HCT116 (cell line): ENCODE data around the gene GALNT14. TPM values are rescaled to one million over a fixed set of nuclear protein-coding genes. Genes with fewer than 3 reads are reported as not detected.

Experiments used
- ATAC-seq: fragments of 200-7000 bp; cut with Tn5 transposase; 2 replicates; pipeline ENCODE4 v1.9.1; 2020; ENCODE audit warnings: mild to moderate bottlenecking, moderate library complexity
- BruUV-seq: library from RNA; stranded (reverse); fragments of 400-500 nt; replicated peaks from 2 replicates; lab custom pipeline; 2021; lab: Mats Ljungman, UMichigan
- CTCF ChIA-PET: fragments of 300-600 bp; sonication (Branson Sonifier 250); formaldehyde crosslinking; loops from one replicate; lab custom pipeline; 2021; ENCODE audit warnings: antibody characterized with exemption; lab: Charles Lee
- POLR2A ChIA-PET: fragments of 300-600, 350-600 bp; sonication (Branson Sonifier 250); formaldehyde crosslinking; loops from one replicate; lab custom pipeline; 2021; ENCODE audit warnings: antibody characterized with exemption; lab: Charles Lee
- RAD21 ChIA-PET, 2 experiments: fragments of 300-600 bp; sonication (Branson Sonifier 250); formaldehyde crosslinking; loops; one replicate each; lab custom pipeline; 2023; ENCODE audit warnings: low total read pairs in 2 of 2; ENCODE audit not compliant: uncharacterized antibody in 2 of 2, unreplicated experiment in 2 of 2, low non-redundant PET in 1 of 2; lab: Charles Lee
- DNase-seq: peaks from one replicate; pipeline ENCODE4 v3.0.0-alpha.2; 2010; ENCODE audit warnings: low read depth, low spot score
- H2AFZ ChIP-seq: fragments of 200-600 bp; shearing (Covaris generic), sonication (generic); 2 replicates; pipeline ENCODE4 v1.6.1; 2017; ENCODE audit warnings: low read depth, mixed run types, mixed read lengths, antibody characterized with exemption, low read length; ENCODE audit not compliant: poor library complexity, severe bottlenecking
- H3K27ac ChIP-seq: 2 replicates; pipeline ENCODE4 v1.5.1; 2012; ENCODE audit warnings: low read depth, low read length
- H3K27me3 ChIP-seq: fragments of 200-600 bp; sonication (generic); 2 replicates; pipeline ENCODE4 v1.6.1; 2016; ENCODE audit warnings: mixed run types, low read length, mixed read lengths; ENCODE audit not compliant: insufficient read depth
- H3K36me3 ChIP-seq, 2 experiments: fragments of 200-500 bp in 1 of 2; fragments of 200-600 bp in 1 of 2; sonication (Bioruptor generic) in 1 of 2; sonication (generic) in 1 of 2; 2 replicates each; pipeline versions ENCODE4 v1.5.1 to v1.6.1; 2014 to 2016; ENCODE audit warnings: low read length in 2 of 2, inconsistent platforms in 1 of 2, mixed read lengths in 1 of 2, mixed run types in 1 of 2; ENCODE audit not compliant: insufficient read depth in 2 of 2, control insufficient read depth in 1 of 2
- H3K4me1 ChIP-seq, 2 experiments: fragments of 200-600 bp in 1 of 2; sonication (generic) in 1 of 2; 2 replicates each; pipeline versions ENCODE4 v1.5.1 to v1.6.1; 2012 to 2017; ENCODE audit warnings: low read length in 2 of 2, inconsistent platforms in 1 of 2, mild to moderate bottlenecking in 1 of 2, mixed read lengths in 1 of 2, mixed run types in 1 of 2, moderate library complexity in 1 of 2; ENCODE audit not compliant: insufficient read depth in 2 of 2, control insufficient read depth in 1 of 2
- H3K4me2 ChIP-seq: fragments of 200-600 bp; sonication (generic); 2 replicates; pipeline ENCODE4 v1.6.1; 2017; ENCODE audit warnings: mixed run types, low read length, mixed read lengths
- H3K4me3 ChIP-seq, 2 experiments: fragments of 200-600 bp in 1 of 2; sonication (generic) in 1 of 2; replicated peaks in 1 of 2; 2 replicates each; pipeline ENCODE4 v1.5.1; 2011 to 2016; ENCODE audit warnings: low read length in 2 of 2, control low read depth in 1 of 2, low read depth in 1 of 2, mild to moderate bottlenecking in 1 of 2, mixed read lengths in 1 of 2, mixed run types in 1 of 2
- H3K79me2 ChIP-seq: fragments of 200-600 bp; sonication (generic); 2 replicates; pipeline ENCODE4 v1.6.1; 2017; ENCODE audit warnings: mild to moderate bottlenecking, mixed run types, low read length, moderate library complexity, mixed read lengths; ENCODE audit not compliant: insufficient read depth
- H3K9ac ChIP-seq: fragments of 200-600 bp; sonication (generic); 2 replicates; pipeline ENCODE4 v1.6.1; 2016; ENCODE audit warnings: low read length, mixed read lengths
- H3K9me2 ChIP-seq: fragments of 200-600 bp; sonication (generic), shearing (Covaris generic); 2 replicates; pipeline ENCODE4 v1.6.1; 2017; ENCODE audit warnings: mixed run types, mild to moderate bottlenecking, moderate library complexity; ENCODE audit not compliant: insufficient read depth
- H3K9me3 ChIP-seq, 2 experiments: fragments of 200-500 bp in 1 of 2; fragments of 200-600 bp in 1 of 2; sonication (Bioruptor generic) in 1 of 2; sonication (generic) in 1 of 2; 2 replicates each; pipeline ENCODE4 v1.6.1; 2014 to 2017; ENCODE audit warnings: low read length in 2 of 2, mixed read lengths in 2 of 2, inconsistent platforms in 1 of 2, low read depth in 1 of 2, mild to moderate bottlenecking in 1 of 2, mixed run types in 1 of 2, moderate library complexity in 1 of 2; ENCODE audit not compliant: control insufficient read depth in 1 of 2, insufficient read depth in 1 of 2
- H4K20me1 ChIP-seq: fragments of 200-600 bp; sonication (generic), shearing (Covaris generic); 2 replicates; pipeline ENCODE4 v1.6.1; 2017; ENCODE audit warnings: mixed run types, mild to moderate bottlenecking, moderate library complexity; ENCODE audit not compliant: insufficient read depth
- CEBPB ChIP-seq: IDR thresholded peaks from 2 replicates; pipeline ENCODE4 v1.6.1; 2012; ENCODE audit warnings: low read depth
- ELF1 ChIP-seq: IDR thresholded peaks from 2 replicates; pipeline ENCODE4 v1.6.1; 2012; ENCODE audit warnings: low read depth, borderline replicate concordance
- EZH2phosphoT487 ChIP-seq: fragments of 200-600 bp; IDR thresholded peaks from 2 replicates; pipeline ENCODE4 v1.6.1; 2018; ENCODE audit warnings: antibody characterized with exemption, borderline replicate concordance
- JUND ChIP-seq: IDR thresholded peaks from 2 replicates; pipeline ENCODE4 v1.6.1; 2012
- MAX ChIP-seq: IDR thresholded peaks from 2 replicates; pipeline ENCODE4 v1.6.1; 2012
- POLR2AphosphoS5 ChIP-seq: IDR thresholded peaks from 2 replicates; pipeline ENCODE4 v1.6.1; 2011; ENCODE audit warnings: mild to moderate bottlenecking, low read depth, low read length, moderate library complexity
- RAD21 ChIP-seq: IDR thresholded peaks from 2 replicates; pipeline ENCODE4 v1.6.1; 2012; ENCODE audit warnings: low read depth, mild to moderate bottlenecking
- SIN3A ChIP-seq: IDR thresholded peaks from 2 replicates; pipeline ENCODE4 v1.6.1; 2012; ENCODE audit warnings: low read depth
- SRF ChIP-seq: IDR thresholded peaks from 2 replicates; pipeline ENCODE4 v1.6.1; 2012; ENCODE audit warnings: low read depth
- TCF7L2 ChIP-seq: IDR thresholded peaks from 2 replicates; pipeline ENCODE4 v1.7.0; 2011; ENCODE audit warnings: borderline replicate concordance, inconsistent platforms; ENCODE audit not compliant: insufficient read depth, insufficient read length; ENCODE audit errors: extremely low read depth
- YY1 ChIP-seq: IDR thresholded peaks from 2 replicates; pipeline ENCODE4 v1.6.1; 2011; ENCODE audit warnings: low read length, low read depth, moderate library complexity, mild to moderate bottlenecking; ENCODE audit not compliant: insufficient replicate concordance; ENCODE audit errors: extremely low read depth
- ZFX ChIP-seq: fragments of 450-650 bp; IDR thresholded peaks from 2 replicates; pipeline ENCODE4 v1.6.1; 2017
- intact Hi-C: fragments of 100-400 bp; cut with micrococcal nuclease; formaldehyde crosslinking; loops from 2 replicates; pipeline ENCODE4 v1.10.0; 2022
- total RNA-seq: library from RNA; stranded (reverse); gene quantifications from one replicate; pipeline ENCODE4 v1.2.1, GENCODE V29; 2021; ENCODE audit not compliant: unreplicated experiment

The GALNT14 gene
- total RNA-seq, 1 experiment from 2014 or later: 11.2 TPM

DNA sequence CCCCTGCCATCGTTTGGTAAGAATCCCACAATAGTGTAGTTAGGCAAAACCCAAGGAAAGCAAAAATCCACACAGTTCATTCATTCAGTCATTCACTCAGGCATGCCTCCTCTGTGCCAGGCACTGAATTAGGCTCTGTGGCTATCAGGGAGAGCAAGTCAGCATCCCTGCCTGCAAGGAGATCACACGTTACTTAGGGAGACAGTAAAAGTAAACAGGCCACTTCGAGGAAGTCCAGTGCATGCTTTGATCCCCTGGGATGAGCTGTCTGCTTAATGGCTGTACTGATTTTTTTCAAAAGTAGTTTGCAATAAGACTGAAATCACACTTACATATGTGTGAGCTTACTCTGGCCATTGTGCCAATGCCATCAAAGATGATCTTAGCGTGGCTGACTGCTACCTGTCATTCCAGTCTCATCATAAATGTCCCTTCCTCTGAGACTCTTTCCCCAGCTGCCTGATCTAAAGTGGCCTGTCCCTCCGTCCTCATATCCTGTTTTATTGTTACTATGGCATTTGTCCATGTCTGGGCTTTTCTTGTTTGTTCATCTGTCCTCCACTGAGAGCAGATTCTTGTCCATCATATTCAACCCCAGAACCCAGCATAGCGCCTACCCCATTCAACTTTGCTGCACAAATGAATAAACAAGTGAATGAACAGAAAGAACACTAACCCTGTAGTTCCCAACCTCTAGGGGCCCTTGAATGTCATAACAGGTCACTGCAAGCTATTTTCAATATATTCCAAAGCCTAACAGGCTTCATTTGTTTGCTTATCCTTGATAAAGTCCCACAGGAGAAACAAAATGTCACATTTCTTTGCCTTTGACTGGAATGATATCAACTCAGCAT is 84.1 kb downstream of the GALNT14 start:
- no peaks in the 10 kb centered on the region for H4K20me1 ChIP-seq
- no peaks in the 10 kb centered on the region for H3K79me2 ChIP-seq
- H3K4me1 ChIP-seq: no peaks in the 10 kb centered on the region
- RAD21 ChIA-PET: no interaction called here
- CTCF ChIA-PET: no interaction called here
- no peak overlapping the region for H2AFZ ChIP-seq
- H3K4me2 ChIP-seq: no peak overlapping the region
- no peak for TF ChIP-seq MAX
- no peak for TF ChIP-seq CEBPB
- TF ChIP-seq ZFX: no peak
- TF ChIP-seq SIN3A: no peak
- TF ChIP-seq EZH2phosphoT487: no peak
- no peak for TF ChIP-seq RAD21
- TF ChIP-seq TCF7L2: no peak
- TF ChIP-seq SRF: no peak
- no peak for TF ChIP-seq YY1
- TF ChIP-seq JUND: no peak
- no peak for TF ChIP-seq ELF1
- TF ChIP-seq POLR2AphosphoS5: no peak
- H3K27me3 ChIP-seq: no peaks in the 10 kb centered on the region; the same call in 1 of the 2 replicates
- intact Hi-C loops: no loop called here
- H3K4me3 ChIP-seq: no peak overlapping the region
- no peaks in the 10 kb centered on the region for H3K9me2 ChIP-seq
- H3K27ac ChIP-seq: no peak overlapping the region
- POLR2A ChIA-PET: no interaction called here
- ATAC-seq: no peak
- H3K36me3 ChIP-seq: no peaks in the 10 kb centered on the region
- BruUV-seq: no TSS peak
- DNase-seq: no peak
- H3K9ac ChIP-seq: no peak overlapping the region
- no peaks in the 10 kb centered on the region for H3K9me3 ChIP-seq
